ENCODE measurements around the gene C14orf180.
"Not testable (repeated sequence)": the region's sequence is repeated elsewhere in the genome, so short reads cannot be mapped to it uniquely, and the experiment has no call there.

The C14orf180 gene

GRCh38 chr14:104578321-104578720 is 1.2 kb upstream of the C14orf180 start:
- DNase-seq (ENCODE audit: low read depth in 3 of 3) = no peak

GRCh38 chr14:104579939-104580338 is 375 bp downstream of the C14orf180 start:
- not testable (repeated sequence) for DNase-seq (ENCODE audit: low read depth in 3 of 3)

GRCh38 chr14:104580961-104581360 is 1.4 kb downstream of the C14orf180 start:
- no peak for DNase-seq (ENCODE audit: low read depth in 3 of 3)

- no peak for DNase-seq (ENCODE audit: low read depth in 3 of 3)
Measured at GRCh38 chr14:104581521-104581920, 2.0 kb downstream of the C14orf180 start.

GRCh38 chr14:104582005-104582404 is 2.4 kb downstream of the C14orf180 start:
- DNase-seq (ENCODE audit: low read depth in 3 of 3) = no peak

- DNase-seq (ENCODE audit: low read depth in 3 of 3) = no peak
Measured at GRCh38 chr14:104582662-104583061, 3.1 kb downstream of the C14orf180 start.

- DNase-seq (ENCODE audit: low read depth in 3 of 3) = no peak
Measured at GRCh38 chr14:104583424-104584306, 4.1 kb downstream of the C14orf180 start.

- no peak for DNase-seq (ENCODE audit: low read depth in 3 of 3)
Measured at GRCh38 chr14:104584557-104584956, 5.0 kb downstream of the C14orf180 start.

GRCh38 chr14:104585966-104586697 is 6.6 kb downstream of the C14orf180 start:
- no peak for DNase-seq (ENCODE audit: low read depth in 3 of 3)

GRCh38 chr14:104586832-104587620 is 7.5 kb downstream of the C14orf180 start:
- DNase-seq (ENCODE audit: low read depth in 3 of 3) = no peak

- DNase-seq (ENCODE audit: low read depth in 3 of 3) = no peak
Measured at GRCh38 chr14:104587641-104588040, 8.1 kb downstream of the C14orf180 start.

GRCh38 chr14:104588066-104588857 is 8.7 kb downstream of the C14orf180 start:
- DNase-seq (ENCODE audit: low read depth in 3 of 3) = no peak

- DNase-seq (ENCODE audit: low read depth in 3 of 3) = no peak
Measured at GRCh38 chr14:104589338-104590195, 10.0 kb downstream of the C14orf180 start.

GRCh38 chr14:104590240-104590965 is 10.8 kb downstream of the C14orf180 start:
- no peak for DNase-seq (ENCODE audit: low read depth in 3 of 3)

GRCh38 chr14:104591031-104591430 is 11.5 kb downstream of the C14orf180 start:
- DNase-seq (ENCODE audit: low read depth in 3 of 3) = no peak

- no peak for DNase-seq (ENCODE audit: low read depth in 3 of 3)
Measured at GRCh38 chr14:104591506-104592291, 12.1 kb downstream of the C14orf180 start.

- DNase-seq (ENCODE audit: low read depth in 3 of 3) = no peak
Measured at GRCh38 chr14:104592292-104592672, 12.7 kb downstream of the C14orf180 start.

GRCh38 chr14:104592785-104593184 is 13.2 kb downstream of the C14orf180 start:
- DNase-seq (ENCODE audit: low read depth in 3 of 3) = no peak

- DNase-seq (ENCODE audit: low read depth in 3 of 3) = no peak
Measured at GRCh38 chr14:104593241-104593701, 13.7 kb downstream of the C14orf180 start.
